ENCODE results near the gene PRKCQ.

GRCh38 chr10:6498771-6499170 is 81.3 kb downstream of the PRKCQ start:
- TF ChIP-seq POLR2A (IDR thresholded peaks at IDR 0.05) (no peak), CTCF (IDR thresholded peaks at IDR 0.05) (no peak)

Measured in tibial nerve (tissue), 3 donors.